NOMO-1 treated with dmso at 0.1 percent for 144 hours (cell line): Measurements from ENCODE around the gene IGFBP5.

Source experiments
- DNase-seq: peaks from one replicate; lab custom pipeline; 2025; ENCODE audit not compliant: unreplicated experiment; lab: John Stamatoyannopoulos, UW

The IGFBP5 gene

GRCh38 chr2:216714376-216714775 lies 19.0 kb upstream of the IGFBP5 start:
- no peak for DNase-seq

DNA sequence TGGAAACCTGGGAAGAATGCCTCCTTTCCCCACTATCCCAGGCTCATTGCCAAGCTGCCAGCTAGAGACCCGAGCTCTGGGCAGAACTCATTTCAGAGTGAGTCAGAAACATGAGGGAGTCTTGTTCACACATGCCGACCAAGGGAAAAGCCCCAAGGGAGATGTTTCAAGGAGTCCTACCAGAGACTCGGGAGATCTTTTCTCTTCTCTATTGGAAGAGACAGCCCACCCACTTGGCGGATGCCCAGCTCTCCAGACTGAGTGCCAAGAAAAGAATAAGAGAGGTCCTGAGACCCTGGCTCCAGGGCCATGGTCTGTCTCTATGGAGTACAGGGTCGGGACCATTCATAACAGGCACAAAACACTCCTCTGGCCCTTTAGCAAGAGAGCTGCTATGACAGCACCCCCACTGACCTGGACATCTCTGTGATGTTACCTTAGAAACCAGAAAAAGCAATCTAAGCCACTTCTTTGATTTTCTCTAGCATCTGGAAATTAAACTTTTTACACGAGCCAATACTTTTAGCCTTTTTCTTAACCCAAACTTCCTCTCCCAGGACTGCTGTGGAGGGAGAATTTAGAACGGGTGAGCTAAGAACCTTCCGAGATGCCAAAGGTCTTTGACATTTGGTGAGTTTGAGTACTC lies 18.5 kb upstream of the IGFBP5 start:
- DNase-seq: no peak

- no peak for DNase-seq
These were observed 16.0 kb upstream of the IGFBP5 start for GRCh38 chr2:216711348-216711747.

DNA sequence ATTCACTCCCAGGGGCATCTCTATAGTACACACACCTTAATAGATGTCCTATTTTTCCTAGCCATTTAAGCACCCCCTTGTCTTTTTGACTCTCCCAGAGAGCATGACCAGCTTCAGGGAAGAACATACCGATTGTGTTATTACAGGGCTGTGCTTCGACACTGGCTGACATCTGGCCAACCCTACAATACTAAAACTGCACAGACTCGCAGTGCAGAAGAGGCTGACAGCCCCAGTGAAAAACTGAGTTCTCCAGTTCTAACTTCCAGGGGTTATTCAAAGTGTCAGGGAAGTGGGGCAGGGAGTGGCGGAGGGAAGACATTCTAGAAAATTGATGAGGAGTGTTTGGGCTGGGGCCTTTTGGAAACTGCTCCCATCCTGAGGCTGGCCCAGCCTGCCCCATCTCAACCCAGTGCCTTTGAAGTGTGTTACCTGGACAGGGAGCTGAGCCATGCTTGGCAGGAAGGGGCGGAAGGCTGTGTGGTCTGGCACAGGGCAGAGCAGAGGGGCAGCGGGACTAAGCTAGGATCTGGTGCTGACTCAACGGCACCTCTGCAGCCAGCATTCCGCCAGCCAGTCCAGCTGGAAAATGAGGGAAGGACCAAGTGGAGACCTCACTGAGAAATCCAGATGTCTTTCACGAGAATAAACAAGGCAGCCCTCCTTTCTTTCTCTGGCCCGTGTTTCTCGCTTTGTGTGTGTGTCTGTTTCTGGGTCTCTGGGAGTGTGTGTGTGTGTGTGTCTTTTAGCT lies 15.4 kb upstream of the IGFBP5 start:
- no peak for DNase-seq

DNA sequence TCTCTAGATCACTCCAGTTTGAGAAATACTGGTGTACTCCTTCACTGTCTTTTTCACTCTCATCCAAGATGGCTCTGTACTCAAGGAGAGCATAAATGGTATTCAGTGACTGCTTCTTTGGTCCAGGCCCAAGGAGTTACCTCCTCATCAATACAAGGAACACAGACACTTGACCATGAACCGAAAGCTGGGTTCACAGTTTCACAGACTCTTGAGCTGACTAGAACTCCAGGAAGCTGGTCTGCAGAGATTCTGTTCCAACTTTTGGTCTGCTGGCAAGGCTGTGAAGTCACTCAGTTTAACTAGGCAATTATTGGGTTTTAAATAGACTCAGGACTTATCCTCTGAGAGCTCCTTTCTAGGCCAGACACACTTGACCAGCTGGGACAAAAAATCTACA lies 7.4 kb upstream of the IGFBP5 start:
- no peak for DNase-seq

- no peak for DNase-seq
These were observed 6.2 kb upstream of the IGFBP5 start for GRCh38 chr2:216701544-216701943.

- DNase-seq: no peak
These were observed 5.4 kb upstream of the IGFBP5 start for GRCh38 chr2:216700781-216701180.

DNA sequence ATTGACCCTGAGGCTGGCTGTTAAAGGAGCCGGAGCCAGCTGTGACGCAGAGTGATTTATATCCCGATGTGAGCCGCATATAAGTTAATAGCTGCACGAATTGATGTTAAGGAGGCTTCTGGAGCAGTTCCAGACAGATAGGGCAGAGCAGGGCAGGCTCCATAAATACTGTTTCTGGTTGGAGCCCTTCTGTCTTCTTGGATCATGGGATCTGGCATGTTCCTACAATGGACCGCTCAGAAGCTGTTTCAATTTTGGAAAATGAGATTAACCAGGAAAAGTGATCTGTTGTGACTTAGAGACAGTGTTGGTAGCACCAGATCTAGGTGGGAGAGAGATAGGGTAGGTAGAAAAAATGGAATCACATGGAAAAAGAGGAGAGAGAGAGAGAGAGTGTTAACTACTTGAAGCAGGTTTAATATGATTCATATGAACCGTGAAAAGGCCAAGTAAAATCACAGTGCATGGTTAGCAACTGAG lies 4.8 kb upstream of the IGFBP5 start:
- no peak for DNase-seq

GRCh38 chr2:216698895-216699294 lies 3.5 kb upstream of the IGFBP5 start:
- DNase-seq: no peak

GRCh38 chr2:216698293-216698692 lies 2.9 kb upstream of the IGFBP5 start:
- DNase-seq: no peak

GRCh38 chr2:216696751-216697560 lies 1.6 kb upstream of the IGFBP5 start:
- peak; percentile 25 for DNase-seq

GRCh38 chr2:216696321-216696720 lies 972 bp upstream of the IGFBP5 start:
- DNase-seq: no peak

DNA sequence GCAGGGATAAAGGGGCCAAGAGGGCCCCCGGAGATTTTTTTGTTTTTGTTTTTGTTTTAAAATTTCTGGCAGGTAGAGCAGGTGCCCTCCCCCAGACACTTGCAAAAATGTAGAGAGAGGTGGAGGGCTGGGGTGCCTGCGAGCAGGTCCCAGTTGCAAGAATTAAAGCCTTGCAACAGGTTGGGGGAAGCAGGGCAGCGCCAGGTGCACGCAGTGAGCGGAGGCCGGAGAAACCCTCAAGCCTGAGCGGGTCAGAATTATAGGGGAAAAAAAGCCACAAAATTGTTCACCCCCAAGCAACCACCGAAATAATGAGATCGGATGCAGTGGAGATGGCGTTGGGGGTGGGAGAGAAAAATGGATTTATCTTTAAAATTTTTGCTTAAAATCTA lies 527 bp downstream of the IGFBP5 start:
- no peak for DNase-seq

GRCh38 chr2:216694082-216694825 lies 1.1 kb downstream of the IGFBP5 start:
- DNase-seq: no peak

DNA sequence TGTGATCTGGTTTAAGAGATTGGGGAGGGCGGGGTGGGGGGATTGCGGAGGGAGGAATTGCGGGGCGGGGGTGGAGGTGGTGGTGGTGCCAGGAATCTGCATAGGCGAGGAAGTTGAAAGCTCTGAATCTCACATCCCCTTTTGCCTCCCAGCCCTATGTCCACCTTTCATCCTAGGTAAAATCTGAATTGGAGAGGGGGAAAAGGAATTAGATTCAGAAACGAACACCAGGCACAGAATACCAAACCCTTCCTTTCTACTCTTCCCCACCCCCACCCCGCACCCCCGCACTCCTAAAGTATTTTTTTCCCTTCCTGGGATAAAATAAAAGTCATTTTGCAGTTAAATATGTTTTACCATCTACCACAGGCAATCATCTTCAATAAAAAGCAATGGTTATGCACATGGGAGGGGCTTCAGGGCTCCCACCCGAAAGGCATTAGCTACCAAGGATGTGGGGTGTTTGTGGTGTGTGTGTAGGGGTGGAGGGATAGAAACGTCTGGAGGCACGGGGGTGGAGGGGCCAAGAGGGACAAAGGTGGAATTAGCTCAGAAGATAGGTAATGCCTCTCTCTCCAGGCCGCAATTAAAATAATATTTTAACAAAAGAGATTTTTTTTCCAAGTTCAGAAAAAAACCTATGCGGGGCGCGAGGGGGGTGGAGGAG lies 1.8 kb downstream of the IGFBP5 start:
- DNase-seq: no peak

DNA sequence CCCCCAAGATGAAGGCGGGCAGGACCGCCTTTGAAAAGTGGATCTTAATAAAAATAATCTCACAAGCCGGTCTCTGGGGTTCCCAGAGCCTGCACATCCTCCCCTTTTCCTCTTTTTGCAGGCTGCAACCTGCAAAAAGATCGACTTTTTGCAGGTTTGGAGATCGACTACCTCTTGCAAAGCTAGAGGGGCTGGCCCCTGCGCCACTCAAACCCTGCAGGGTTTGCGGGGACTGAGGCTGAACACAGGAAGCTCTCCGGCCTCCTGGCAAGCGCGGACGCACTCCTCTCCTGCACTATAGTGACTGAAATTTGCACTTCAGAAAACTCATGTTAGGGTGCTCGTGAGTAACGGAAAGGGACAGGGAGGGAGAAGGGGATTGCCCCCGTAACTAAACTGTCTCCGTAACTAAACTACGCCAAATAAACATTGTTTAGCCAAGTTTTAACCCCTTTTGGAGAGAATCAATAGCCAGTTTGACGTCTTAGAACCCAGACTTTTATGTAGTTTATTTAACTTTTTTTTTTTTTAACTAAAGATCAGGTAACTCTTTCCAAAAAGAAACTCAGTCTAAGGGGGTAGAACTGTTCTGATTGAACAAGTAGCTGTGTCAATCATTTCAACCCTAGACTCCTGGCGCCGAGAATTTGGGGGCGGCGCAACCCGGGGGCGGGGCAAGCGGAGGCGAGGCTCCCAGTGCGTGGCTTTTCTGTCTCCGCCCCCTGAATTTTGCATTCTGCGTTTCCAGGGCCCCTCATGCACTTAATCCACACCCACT lies 2.5 kb downstream of the IGFBP5 start:
- peak; percentile 4 for DNase-seq

GRCh38 chr2:216690853-216691741 lies 4.3 kb downstream of the IGFBP5 start:
- DNase-seq: no peak

DNA sequence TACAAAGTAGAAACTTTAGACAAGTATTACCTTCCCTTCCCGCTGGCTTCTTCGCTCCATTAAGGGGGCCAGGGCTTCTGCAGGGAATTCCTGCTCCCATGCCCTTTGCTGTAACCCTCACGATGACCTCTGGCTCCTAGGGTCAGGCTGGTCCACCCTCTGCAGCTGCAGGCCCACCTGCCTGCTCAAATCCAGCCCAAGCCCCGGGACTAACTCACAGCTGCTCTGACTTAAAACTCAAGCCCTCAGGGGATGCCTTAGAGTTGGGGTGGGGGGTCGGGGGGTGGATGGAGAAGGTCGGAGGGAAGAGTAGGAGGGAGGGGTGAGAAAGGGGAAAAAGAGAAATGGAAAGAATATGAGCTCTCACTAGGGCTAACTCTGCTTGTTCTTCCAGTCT lies 4.9 kb downstream of the IGFBP5 start:
- DNase-seq: no peak

- DNase-seq: no peak
These were observed 6.0 kb downstream of the IGFBP5 start for GRCh38 chr2:216689397-216689796.
